HCT116 (cell line): Measurements from ENCODE around the gene SEMA3C. TPM values are rescaled to one million over a fixed set of nuclear protein-coding genes. Genes with fewer than 3 reads are reported as not detected.

Source experiments
- ATAC-seq: fragments of 200-7000 bp; cut with Tn5 transposase; 2 replicates; pipeline ENCODE4 v1.9.1; 2020; ENCODE audit warnings: mild to moderate bottlenecking, moderate library complexity
- BruUV-seq: library from RNA; stranded (reverse); fragments of 400-500 nt; replicated peaks from 2 replicates; lab custom pipeline; 2021; lab: Mats Ljungman, UMichigan
- CTCF ChIA-PET: fragments of 300-600 bp; sonication (Branson Sonifier 250); formaldehyde crosslinking; loops from one replicate; lab custom pipeline; 2021; ENCODE audit warnings: antibody characterized with exemption; lab: Charles Lee
- POLR2A ChIA-PET: fragments of 300-600, 350-600 bp; sonication (Branson Sonifier 250); formaldehyde crosslinking; loops from one replicate; lab custom pipeline; 2021; ENCODE audit warnings: antibody characterized with exemption; lab: Charles Lee
- RAD21 ChIA-PET, 2 experiments: fragments of 300-600 bp; sonication (Branson Sonifier 250); formaldehyde crosslinking; loops; one replicate each; lab custom pipeline; 2023; ENCODE audit warnings: low total read pairs in 2 of 2; ENCODE audit not compliant: uncharacterized antibody in 2 of 2, unreplicated experiment in 2 of 2, low non-redundant PET in 1 of 2; lab: Charles Lee
- DNase-seq: peaks from one replicate; pipeline ENCODE4 v3.0.0-alpha.2; 2010; ENCODE audit warnings: low read depth, low spot score
- H2AFZ ChIP-seq: fragments of 200-600 bp; shearing (Covaris generic), sonication (generic); 2 replicates; pipeline ENCODE4 v1.6.1; 2017; ENCODE audit warnings: low read depth, mixed run types, mixed read lengths, antibody characterized with exemption, low read length; ENCODE audit not compliant: poor library complexity, severe bottlenecking
- H3K27ac ChIP-seq: 2 replicates; pipeline ENCODE4 v1.5.1; 2012; ENCODE audit warnings: low read depth, low read length
- H3K27me3 ChIP-seq: fragments of 200-600 bp; sonication (generic); 2 replicates; pipeline ENCODE4 v1.6.1; 2016; ENCODE audit warnings: mixed run types, low read length, mixed read lengths; ENCODE audit not compliant: insufficient read depth
- H3K36me3 ChIP-seq, 2 experiments: fragments of 200-500 bp in 1 of 2; fragments of 200-600 bp in 1 of 2; sonication (Bioruptor generic) in 1 of 2; sonication (generic) in 1 of 2; 2 replicates each; pipeline versions ENCODE4 v1.5.1 to v1.6.1; 2014 to 2016; ENCODE audit warnings: low read length in 2 of 2, inconsistent platforms in 1 of 2, mixed read lengths in 1 of 2, mixed run types in 1 of 2; ENCODE audit not compliant: insufficient read depth in 2 of 2, control insufficient read depth in 1 of 2
- H3K4me1 ChIP-seq, 2 experiments: fragments of 200-600 bp in 1 of 2; sonication (generic) in 1 of 2; 2 replicates each; pipeline versions ENCODE4 v1.5.1 to v1.6.1; 2012 to 2017; ENCODE audit warnings: low read length in 2 of 2, inconsistent platforms in 1 of 2, mild to moderate bottlenecking in 1 of 2, mixed read lengths in 1 of 2, mixed run types in 1 of 2, moderate library complexity in 1 of 2; ENCODE audit not compliant: insufficient read depth in 2 of 2, control insufficient read depth in 1 of 2
- H3K4me2 ChIP-seq: fragments of 200-600 bp; sonication (generic); 2 replicates; pipeline ENCODE4 v1.6.1; 2017; ENCODE audit warnings: mixed run types, low read length, mixed read lengths
- H3K4me3 ChIP-seq, 2 experiments: fragments of 200-600 bp in 1 of 2; sonication (generic) in 1 of 2; replicated peaks in 1 of 2; 2 replicates each; pipeline ENCODE4 v1.5.1; 2011 to 2016; ENCODE audit warnings: low read length in 2 of 2, control low read depth in 1 of 2, low read depth in 1 of 2, mild to moderate bottlenecking in 1 of 2, mixed read lengths in 1 of 2, mixed run types in 1 of 2
- H3K79me2 ChIP-seq: fragments of 200-600 bp; sonication (generic); 2 replicates; pipeline ENCODE4 v1.6.1; 2017; ENCODE audit warnings: mild to moderate bottlenecking, mixed run types, low read length, moderate library complexity, mixed read lengths; ENCODE audit not compliant: insufficient read depth
- H3K9ac ChIP-seq: fragments of 200-600 bp; sonication (generic); 2 replicates; pipeline ENCODE4 v1.6.1; 2016; ENCODE audit warnings: low read length, mixed read lengths
- H3K9me2 ChIP-seq: fragments of 200-600 bp; sonication (generic), shearing (Covaris generic); 2 replicates; pipeline ENCODE4 v1.6.1; 2017; ENCODE audit warnings: mixed run types, mild to moderate bottlenecking, moderate library complexity; ENCODE audit not compliant: insufficient read depth
- H3K9me3 ChIP-seq, 2 experiments: fragments of 200-500 bp in 1 of 2; fragments of 200-600 bp in 1 of 2; sonication (Bioruptor generic) in 1 of 2; sonication (generic) in 1 of 2; 2 replicates each; pipeline ENCODE4 v1.6.1; 2014 to 2017; ENCODE audit warnings: low read length in 2 of 2, mixed read lengths in 2 of 2, inconsistent platforms in 1 of 2, low read depth in 1 of 2, mild to moderate bottlenecking in 1 of 2, mixed run types in 1 of 2, moderate library complexity in 1 of 2; ENCODE audit not compliant: control insufficient read depth in 1 of 2, insufficient read depth in 1 of 2
- H4K20me1 ChIP-seq: fragments of 200-600 bp; sonication (generic), shearing (Covaris generic); 2 replicates; pipeline ENCODE4 v1.6.1; 2017; ENCODE audit warnings: mixed run types, mild to moderate bottlenecking, moderate library complexity; ENCODE audit not compliant: insufficient read depth
- CBX3 ChIP-seq: IDR thresholded peaks from 2 replicates; pipeline ENCODE4 v1.6.1; 2012; ENCODE audit warnings: low read depth
- CEBPB ChIP-seq: IDR thresholded peaks from 2 replicates; pipeline ENCODE4 v1.6.1; 2012; ENCODE audit warnings: low read depth
- CTCF ChIP-seq, 3 experiments: fragments of 200-600 bp in 1 of 3; sonication (generic) in 1 of 3; IDR thresholded peaks in 2 of 3; conservative IDR thresholded peaks in 1 of 3; 2 replicates each; pipeline ENCODE4 v1.5.1; 2012 to 2017; ENCODE audit warnings: low read depth in 2 of 3, low read length in 2 of 3, antibody characterized with exemption in 1 of 3, borderline replicate concordance in 1 of 3, control low read depth in 1 of 3, mild to moderate bottlenecking in 1 of 3, mixed read lengths in 1 of 3, mixed run types in 1 of 3, moderate library complexity in 1 of 3; ENCODE audit not compliant: insufficient read depth in 1 of 3
- EGR1 ChIP-seq: IDR thresholded peaks from 2 replicates; pipeline ENCODE4 v1.6.1; 2012; ENCODE audit warnings: low read depth
- POLR2A ChIP-seq: IDR thresholded peaks from 2 replicates; pipeline ENCODE4 v1.7.0; 2011; ENCODE audit warnings: borderline replicate concordance; ENCODE audit not compliant: insufficient read depth, insufficient read length; ENCODE audit errors: extremely low read depth
- RAD21 ChIP-seq: IDR thresholded peaks from 2 replicates; pipeline ENCODE4 v1.6.1; 2012; ENCODE audit warnings: low read depth, mild to moderate bottlenecking
- SP1 ChIP-seq: IDR thresholded peaks from 2 replicates; pipeline ENCODE4 v1.6.1; 2012; ENCODE audit warnings: low read depth
- ZNF274 ChIP-seq: fragments of 200-500 bp; sonication (Bioruptor generic); IDR thresholded peaks from 2 replicates; pipeline ENCODE4 v1.6.1; 2014; ENCODE audit warnings: mild to moderate bottlenecking, low read depth, low read length, inconsistent platforms
- intact Hi-C: fragments of 100-400 bp; cut with micrococcal nuclease; formaldehyde crosslinking; loops from 2 replicates; pipeline ENCODE4 v1.10.0; 2022
- total RNA-seq: library from RNA; stranded (reverse); gene quantifications from one replicate; pipeline ENCODE4 v1.2.1, GENCODE V29; 2021; ENCODE audit not compliant: unreplicated experiment
- TF ChIP-seq, protein P1 (sequence below): IDR thresholded peaks from 2 replicates; pipeline ENCODE4 v1.6.1; 2011; ENCODE audit warnings: mild to moderate bottlenecking, low read length, moderate library complexity; ENCODE audit not compliant: insufficient replicate concordance; ENCODE audit errors: extremely low read depth
- TF ChIP-seq, protein P2 (sequence below): IDR thresholded peaks from 2 replicates; pipeline ENCODE4 v1.6.1; 2012
- TF ChIP-seq, protein P3 (sequence below): IDR thresholded peaks from 2 replicates; pipeline ENCODE4 v1.6.1; 2012; ENCODE audit warnings: low read depth

The SEMA3C gene
- total RNA-seq, 1 experiment from 2014 or later, result 25.3 TPM

DNA sequence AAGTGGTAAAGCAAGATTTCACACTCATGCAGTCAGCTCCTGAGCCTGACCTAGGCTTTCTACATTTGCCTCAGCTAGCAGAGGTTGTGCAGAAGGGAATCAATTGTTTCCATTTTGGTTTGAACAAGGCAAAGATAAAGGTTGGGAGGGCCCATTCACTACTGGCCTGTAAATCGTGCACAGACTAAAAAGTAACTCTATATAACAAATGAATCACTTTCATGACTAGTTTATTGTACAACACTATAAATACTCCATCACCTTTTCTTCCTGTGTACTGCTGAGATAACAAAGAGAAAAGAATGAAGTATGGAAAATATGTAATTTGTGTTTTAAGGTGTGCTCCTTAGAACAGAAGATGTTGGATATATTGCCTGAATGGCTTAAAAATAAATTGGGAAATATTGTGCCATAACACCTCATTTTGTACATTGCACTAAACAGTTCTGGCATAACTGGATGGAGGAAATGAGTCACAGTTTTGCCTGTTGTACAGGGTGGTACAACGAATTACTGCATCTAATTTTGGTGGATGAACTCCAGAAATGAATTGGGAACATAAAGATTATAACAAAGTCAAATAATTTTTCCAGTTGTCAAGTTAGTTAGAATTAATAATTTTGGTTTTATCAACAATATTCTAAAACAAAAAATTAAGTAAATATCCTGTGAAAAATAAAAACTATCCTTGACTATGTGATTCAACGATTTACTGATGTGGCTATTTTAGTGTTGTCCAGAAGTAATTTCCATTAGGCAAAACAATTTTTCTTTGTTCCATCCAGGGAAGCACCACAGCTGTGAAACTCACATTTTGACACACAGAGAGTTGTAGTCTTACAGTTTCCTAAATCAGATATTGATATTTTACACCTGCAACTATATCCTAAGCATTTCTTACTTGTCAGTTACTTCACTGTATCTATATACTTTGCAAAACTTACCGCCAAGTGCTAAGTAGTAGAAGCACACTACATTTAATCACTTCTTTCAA is 18.0 kb downstream of the SEMA3C start (continued):
- TF ChIP-seq, protein P1, sequence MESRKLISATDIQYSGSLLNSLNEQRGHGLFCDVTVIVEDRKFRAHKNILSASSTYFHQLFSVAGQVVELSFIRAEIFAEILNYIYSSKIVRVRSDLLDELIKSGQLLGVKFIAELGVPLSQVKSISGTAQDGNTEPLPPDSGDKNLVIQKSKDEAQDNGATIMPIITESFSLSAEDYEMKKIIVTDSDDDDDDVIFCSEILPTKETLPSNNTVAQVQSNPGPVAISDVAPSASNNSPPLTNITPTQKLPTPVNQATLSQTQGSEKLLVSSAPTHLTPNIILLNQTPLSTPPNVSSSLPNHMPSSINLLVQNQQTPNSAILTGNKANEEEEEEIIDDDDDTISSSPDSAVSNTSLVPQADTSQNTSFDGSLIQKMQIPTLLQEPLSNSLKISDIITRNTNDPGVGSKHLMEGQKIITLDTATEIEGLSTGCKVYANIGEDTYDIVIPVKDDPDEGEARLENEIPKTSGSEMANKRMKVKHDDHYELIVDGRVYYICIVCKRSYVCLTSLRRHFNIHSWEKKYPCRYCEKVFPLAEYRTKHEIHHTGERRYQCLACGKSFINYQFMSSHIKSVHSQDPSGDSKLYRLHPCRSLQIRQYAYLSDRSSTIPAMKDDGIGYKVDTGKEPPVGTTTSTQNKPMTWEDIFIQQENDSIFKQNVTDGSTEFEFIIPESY, result no peak

GRCh38 chr7:80896906-80897598 is 21.8 kb downstream of the SEMA3C start:
- Histone ChIP-seq H3K4me1 (peaks cover 17 to 30% of the 10 kb centered on the region in 2 experiments), H3K79me2 (no peaks in the 10 kb centered on the region), H3K36me3 (no peaks in the 10 kb centered on the region), H3K4me2 (no peak overlapping the region), H3K9me2 (no peaks in the 10 kb centered on the region), H3K9me3 (no peaks in the 10 kb centered on the region), H3K27me3 (no peaks in the 10 kb centered on the region), H3K9ac (no peak overlapping the region), H3K4me3 (no peak overlapping the region), H2AFZ (no peak overlapping the region), H4K20me1 (no peaks in the 10 kb centered on the region), H3K27ac (no peak overlapping the region)
- intact Hi-C loops, result no loop called here
- no TSS peak for BruUV-seq
- no peak for DNase-seq
- RAD21 ChIA-PET, result no interaction called here
- CTCF ChIA-PET, result no interaction called here
- POLR2A ChIA-PET, result no interaction called here
- no peak for ATAC-seq
- no peak for TF ChIP-seq CEBPB
- TF ChIP-seq, protein P2, sequence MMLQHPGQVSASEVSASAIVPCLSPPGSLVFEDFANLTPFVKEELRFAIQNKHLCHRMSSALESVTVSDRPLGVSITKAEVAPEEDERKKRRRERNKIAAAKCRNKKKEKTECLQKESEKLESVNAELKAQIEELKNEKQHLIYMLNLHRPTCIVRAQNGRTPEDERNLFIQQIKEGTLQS, result no peak
- TF ChIP-seq ZNF274, result no peak
- no peak for TF ChIP-seq RAD21
- TF ChIP-seq CTCF (IDR thresholded peaks at IDR 0.05 in 2 of 3, conservative IDR thresholded peaks at IDR 0.05 in 1 of 3; ENCODE audit: borderline replicate concordance in 1 of 3, insufficient read depth in 1 of 3, low read depth in 2 of 3, low read length in 2 of 3), result no peak
- TF ChIP-seq, protein P1, result no peak
- TF ChIP-seq EGR1, result no peak
- no peak for TF ChIP-seq CBX3
- no peak for TF ChIP-seq POLR2A
- TF ChIP-seq, protein P3, sequence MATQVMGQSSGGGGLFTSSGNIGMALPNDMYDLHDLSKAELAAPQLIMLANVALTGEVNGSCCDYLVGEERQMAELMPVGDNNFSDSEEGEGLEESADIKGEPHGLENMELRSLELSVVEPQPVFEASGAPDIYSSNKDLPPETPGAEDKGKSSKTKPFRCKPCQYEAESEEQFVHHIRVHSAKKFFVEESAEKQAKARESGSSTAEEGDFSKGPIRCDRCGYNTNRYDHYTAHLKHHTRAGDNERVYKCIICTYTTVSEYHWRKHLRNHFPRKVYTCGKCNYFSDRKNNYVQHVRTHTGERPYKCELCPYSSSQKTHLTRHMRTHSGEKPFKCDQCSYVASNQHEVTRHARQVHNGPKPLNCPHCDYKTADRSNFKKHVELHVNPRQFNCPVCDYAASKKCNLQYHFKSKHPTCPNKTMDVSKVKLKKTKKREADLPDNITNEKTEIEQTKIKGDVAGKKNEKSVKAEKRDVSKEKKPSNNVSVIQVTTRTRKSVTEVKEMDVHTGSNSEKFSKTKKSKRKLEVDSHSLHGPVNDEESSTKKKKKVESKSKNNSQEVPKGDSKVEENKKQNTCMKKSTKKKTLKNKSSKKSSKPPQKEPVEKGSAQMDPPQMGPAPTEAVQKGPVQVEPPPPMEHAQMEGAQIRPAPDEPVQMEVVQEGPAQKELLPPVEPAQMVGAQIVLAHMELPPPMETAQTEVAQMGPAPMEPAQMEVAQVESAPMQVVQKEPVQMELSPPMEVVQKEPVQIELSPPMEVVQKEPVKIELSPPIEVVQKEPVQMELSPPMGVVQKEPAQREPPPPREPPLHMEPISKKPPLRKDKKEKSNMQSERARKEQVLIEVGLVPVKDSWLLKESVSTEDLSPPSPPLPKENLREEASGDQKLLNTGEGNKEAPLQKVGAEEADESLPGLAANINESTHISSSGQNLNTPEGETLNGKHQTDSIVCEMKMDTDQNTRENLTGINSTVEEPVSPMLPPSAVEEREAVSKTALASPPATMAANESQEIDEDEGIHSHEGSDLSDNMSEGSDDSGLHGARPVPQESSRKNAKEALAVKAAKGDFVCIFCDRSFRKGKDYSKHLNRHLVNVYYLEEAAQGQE, result no peak
- TF ChIP-seq SP1, result no peak
